Astrocyte (in vitro differentiated cells and primary cell): ENCODE measurements around the gene CDH22. TPM values are rescaled to one million over a fixed set of nuclear protein-coding genes. Genes with fewer than 3 reads are reported as not detected.

ENCODE experiments used
- DNase-seq: peaks from one replicate; pipeline ENCODE4 v3.0.0-alpha.2; 2010; ENCODE audit warnings: low read depth
- FAIRE-seq: peaks from 2 replicates; lab custom pipeline; 2011; peaks lifted over from hg19 to GRCh38; lab: Jason Lieb, UNC
- H2AFZ ChIP-seq: 2 replicates; pipeline ENCODE4 v1.6.0; 2012; ENCODE audit warnings: low read depth, low read length, inconsistent platforms
- H3K27ac ChIP-seq: 2 replicates; pipeline ENCODE4 v1.5.1; 2011; ENCODE audit warnings: low read depth, low read length, inconsistent platforms
- H3K27me3 ChIP-seq: 2 replicates; pipeline ENCODE4 v1.6.0; 2011; ENCODE audit warnings: low read length, inconsistent platforms; ENCODE audit not compliant: insufficient read depth
- H3K36me3 ChIP-seq: 2 replicates; pipeline ENCODE4 v1.5.1; 2011; ENCODE audit warnings: low read length, inconsistent platforms; ENCODE audit not compliant: insufficient read depth
- H3K4me1 ChIP-seq: 2 replicates; pipeline ENCODE4 v1.5.1; 2011; ENCODE audit warnings: low read length, inconsistent platforms; ENCODE audit not compliant: insufficient read depth
- H3K4me2 ChIP-seq: 2 replicates; pipeline ENCODE4 v1.6.0; 2012; ENCODE audit warnings: low read length, inconsistent platforms
- H3K4me3 ChIP-seq: 2 replicates; pipeline ENCODE4 v1.5.1; 2011; ENCODE audit warnings: low read depth, mild to moderate bottlenecking, low read length, inconsistent platforms; ENCODE audit not compliant: insufficient read depth
- H3K79me2 ChIP-seq: 2 replicates; pipeline ENCODE4 v1.6.0; 2012; ENCODE audit warnings: mild to moderate bottlenecking, low read length, inconsistent platforms; ENCODE audit not compliant: insufficient read depth
- H3K9ac ChIP-seq: 2 replicates; pipeline ENCODE4 v1.6.0; 2012; ENCODE audit warnings: mild to moderate bottlenecking, low read length, inconsistent platforms
- H3K9me3 ChIP-seq: 2 replicates; pipeline ENCODE4 v1.5.1; 2012; ENCODE audit warnings: low read depth, mild to moderate bottlenecking, low read length, inconsistent platforms; ENCODE audit not compliant: insufficient read depth
- H4K20me1 ChIP-seq: 2 replicates; pipeline ENCODE4 v1.6.0; 2012; ENCODE audit warnings: low read length, inconsistent platforms; ENCODE audit not compliant: insufficient read depth
- H3K27ac Mint-ChIP-seq: one replicate; pipeline ENCODE4 v1.8.0; 2021; ENCODE audit warnings: mild to moderate bottlenecking, mixed read lengths; ENCODE audit not compliant: unreplicated experiment
- H3K27me3 Mint-ChIP-seq: one replicate; pipeline ENCODE4 v1.8.0; 2021; ENCODE audit warnings: low read depth, mixed read lengths; ENCODE audit not compliant: unreplicated experiment
- H3K36me3 Mint-ChIP-seq: one replicate; pipeline ENCODE4 v1.8.0; 2021; ENCODE audit warnings: low read depth, mixed read lengths; ENCODE audit not compliant: unreplicated experiment
- H3K4me1 Mint-ChIP-seq: one replicate; pipeline ENCODE4 v1.8.0; 2021; ENCODE audit warnings: low read depth, mixed read lengths; ENCODE audit not compliant: unreplicated experiment
- H3K4me3 Mint-ChIP-seq: one replicate; pipeline ENCODE4 v1.8.0; 2021; ENCODE audit warnings: mild to moderate bottlenecking, moderate library complexity, mixed read lengths; ENCODE audit not compliant: unreplicated experiment
- H3K9me3 Mint-ChIP-seq: one replicate; pipeline ENCODE4 v1.8.0; 2021; ENCODE audit warnings: mild to moderate bottlenecking, mixed read lengths; ENCODE audit not compliant: unreplicated experiment
- EZH2 ChIP-seq: IDR thresholded peaks from 2 replicates; pipeline ENCODE4 v1.6.1; 2012; ENCODE audit warnings: mild to moderate bottlenecking, low read length, inconsistent platforms; ENCODE audit not compliant: insufficient read depth
- total RNA-seq: library from RNA; stranded (reverse); gene quantifications from 2 replicates; pipeline ENCODE4 v1.2.1, GENCODE V29; 2021
- TF ChIP-seq, protein P1 (sequence below): IDR thresholded peaks from 2 replicates; pipeline ENCODE4 v1.5.1; 2011; ENCODE audit warnings: low read depth, mild to moderate bottlenecking, inconsistent platforms, low read length, moderate library complexity; ENCODE audit not compliant: insufficient read depth

The CDH22 gene
- total RNA-seq, 1 donor from 2014 or later = not detected

DNA sequence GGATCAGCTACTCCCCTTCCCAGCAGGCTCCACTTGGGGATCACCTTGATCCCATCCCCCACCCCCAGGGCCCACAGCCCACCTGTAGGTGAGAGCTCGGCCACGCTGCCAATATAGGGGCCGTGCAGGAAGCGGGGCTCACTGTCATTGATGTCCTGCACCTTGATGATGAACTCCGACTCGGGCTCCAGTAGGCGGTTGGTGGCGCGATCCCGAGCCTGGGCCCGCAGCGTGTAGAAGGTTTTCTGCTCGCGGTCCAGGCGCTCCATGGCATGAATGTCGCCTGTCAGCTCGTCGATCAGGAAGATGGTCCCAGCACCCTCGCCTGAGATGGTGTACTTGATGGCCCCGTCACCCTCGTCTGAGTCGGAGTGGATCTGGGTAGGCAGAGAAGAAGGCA is 67.4 kb downstream of the CDH22 start:
- Mint-ChIP-seq H3K27me3 (peaks cover 52% of the 10 kb centered on the region), H3K9me3 (no peaks in the 10 kb centered on the region), H3K36me3 (no peaks in the 10 kb centered on the region), H3K4me1 (no peaks in the 10 kb centered on the region), H3K4me3 (no peak overlapping the region), H3K27ac (no peak overlapping the region)
- no peak overlapping the region for H3K27ac ChIP-seq
- no peak overlapping the region for H3K9ac ChIP-seq
- no peaks in the 10 kb centered on the region for H3K36me3 ChIP-seq
- H2AFZ ChIP-seq = no peak overlapping the region
- H3K9me3 ChIP-seq = no peaks in the 10 kb centered on the region
- no peak overlapping the region for H3K4me3 ChIP-seq
- FAIRE-seq = no peak
- TF ChIP-seq, protein P1, sequence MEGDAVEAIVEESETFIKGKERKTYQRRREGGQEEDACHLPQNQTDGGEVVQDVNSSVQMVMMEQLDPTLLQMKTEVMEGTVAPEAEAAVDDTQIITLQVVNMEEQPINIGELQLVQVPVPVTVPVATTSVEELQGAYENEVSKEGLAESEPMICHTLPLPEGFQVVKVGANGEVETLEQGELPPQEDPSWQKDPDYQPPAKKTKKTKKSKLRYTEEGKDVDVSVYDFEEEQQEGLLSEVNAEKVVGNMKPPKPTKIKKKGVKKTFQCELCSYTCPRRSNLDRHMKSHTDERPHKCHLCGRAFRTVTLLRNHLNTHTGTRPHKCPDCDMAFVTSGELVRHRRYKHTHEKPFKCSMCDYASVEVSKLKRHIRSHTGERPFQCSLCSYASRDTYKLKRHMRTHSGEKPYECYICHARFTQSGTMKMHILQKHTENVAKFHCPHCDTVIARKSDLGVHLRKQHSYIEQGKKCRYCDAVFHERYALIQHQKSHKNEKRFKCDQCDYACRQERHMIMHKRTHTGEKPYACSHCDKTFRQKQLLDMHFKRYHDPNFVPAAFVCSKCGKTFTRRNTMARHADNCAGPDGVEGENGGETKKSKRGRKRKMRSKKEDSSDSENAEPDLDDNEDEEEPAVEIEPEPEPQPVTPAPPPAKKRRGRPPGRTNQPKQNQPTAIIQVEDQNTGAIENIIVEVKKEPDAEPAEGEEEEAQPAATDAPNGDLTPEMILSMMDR = no peak
- H4K20me1 ChIP-seq = no peaks in the 10 kb centered on the region
- H3K27me3 ChIP-seq = peaks cover 20% of the 10 kb centered on the region
- no peaks in the 10 kb centered on the region for H3K4me1 ChIP-seq
- DNase-seq = no peak
- H3K4me2 ChIP-seq = no peak overlapping the region
- H3K79me2 ChIP-seq = no peaks in the 10 kb centered on the region

DNA sequence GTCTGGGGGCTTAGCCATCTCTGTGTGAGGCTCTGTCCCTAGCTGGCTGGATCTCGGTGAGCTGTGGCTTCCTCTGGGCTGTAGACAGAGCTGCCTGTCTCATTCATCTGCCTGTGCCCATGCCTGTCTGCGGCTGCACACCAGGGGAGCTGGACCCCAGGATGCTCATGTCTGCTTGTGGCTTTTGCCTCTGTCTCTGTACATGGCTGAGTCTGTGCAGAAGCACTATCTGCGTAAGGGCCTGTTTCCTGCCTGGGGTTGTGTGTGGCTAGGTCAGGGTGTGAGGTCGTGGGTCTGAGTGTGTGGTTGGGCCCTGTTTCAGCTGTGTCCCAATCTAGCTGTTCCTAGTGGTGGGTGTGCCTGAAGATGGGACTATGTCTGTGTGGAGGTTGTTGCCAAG is 68.2 kb downstream of the CDH22 start:
- H3K27ac ChIP-seq = no peak overlapping the region
- Mint-ChIP-seq H3K4me3 (no peak overlapping the region), H3K27ac (no peak overlapping the region), H3K9me3 (no peaks in the 10 kb centered on the region), H3K27me3 (peaks cover 53% of the 10 kb centered on the region), H3K36me3 (no peaks in the 10 kb centered on the region), H3K4me1 (no peaks in the 10 kb centered on the region)
- H3K79me2 ChIP-seq = no peaks in the 10 kb centered on the region
- H3K4me3 ChIP-seq = no peak overlapping the region
- DNase-seq (no peak), FAIRE-seq (no peak)
- no peaks in the 10 kb centered on the region for H3K9me3 ChIP-seq
- H3K27me3 ChIP-seq = peaks cover 16% of the 10 kb centered on the region
- no peaks in the 10 kb centered on the region for H4K20me1 ChIP-seq
- no peak overlapping the region for H3K4me2 ChIP-seq
- no peaks in the 10 kb centered on the region for H3K4me1 ChIP-seq
- TF ChIP-seq EZH2 = no peak
- TF ChIP-seq, protein P1 = no peak
- H2AFZ ChIP-seq = no peak overlapping the region
- no peak overlapping the region for H3K9ac ChIP-seq
- H3K36me3 ChIP-seq = no peaks in the 10 kb centered on the region

DNA sequence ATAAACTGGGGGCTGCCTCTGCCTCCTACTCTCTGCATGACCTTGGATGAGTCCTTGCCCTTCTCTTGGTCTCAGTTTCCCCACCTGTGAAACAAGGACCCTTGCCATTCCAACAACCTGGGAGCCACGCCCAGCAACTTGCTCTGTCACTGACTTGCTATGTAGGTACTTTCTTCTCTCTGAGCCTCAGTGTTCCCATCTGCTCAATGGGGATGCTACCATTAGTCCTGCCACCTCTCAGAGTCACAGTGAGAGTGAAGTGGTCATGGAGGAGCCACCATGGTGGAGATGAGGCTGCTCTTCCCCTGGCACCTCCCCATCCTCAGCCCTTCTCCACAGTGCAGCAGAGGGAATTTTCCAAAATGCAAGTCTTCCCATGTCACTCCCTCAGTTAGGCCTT is 70.6 kb downstream of the CDH22 start:
- Histone ChIP-seq H3K4me1 (no peaks in the 10 kb centered on the region), H3K4me3 (no peak overlapping the region), H3K27me3 (peaks cover 12% of the 10 kb centered on the region), H3K9me3 (no peaks in the 10 kb centered on the region), H3K4me2 (no peak overlapping the region), H2AFZ (no peak overlapping the region), H3K79me2 (no peaks in the 10 kb centered on the region), H3K27ac (no peak overlapping the region), H3K9ac (no peak overlapping the region), H3K36me3 (no peaks in the 10 kb centered on the region), H4K20me1 (no peaks in the 10 kb centered on the region)
- H3K27ac Mint-ChIP-seq = no peak overlapping the region
- peaks cover 49% of the 10 kb centered on the region for H3K27me3 Mint-ChIP-seq
- DNase-seq (no peak), FAIRE-seq (no peak)
- no peak for TF ChIP-seq EZH2
- TF ChIP-seq, protein P1 = no peak
- no peaks in the 10 kb centered on the region for H3K36me3 Mint-ChIP-seq
- H3K9me3 Mint-ChIP-seq = no peaks in the 10 kb centered on the region
- no peak overlapping the region for H3K4me3 Mint-ChIP-seq
- no peaks in the 10 kb centered on the region for H3K4me1 Mint-ChIP-seq
